Adipocyte (in vitro differentiated cells): ENCODE data around the gene PRKCE.

Source experiments
- DNase-seq: peaks from one replicate; pipeline ENCODE4 v3.0.0-alpha.2; 2015; ENCODE audit warnings: low read depth
- H3K27me3 ChIP-seq: replicated peaks from 2 replicates; pipeline ENCODE4 v1.7.0; 2013; ENCODE audit warnings: mild to moderate bottlenecking, low read length, moderate library complexity; ENCODE audit not compliant: control insufficient read depth, insufficient read depth
- H3K36me3 ChIP-seq: 2 replicates; pipeline ENCODE4 v1.7.0; 2013; ENCODE audit warnings: low read length, mild to moderate bottlenecking, moderate library complexity; ENCODE audit not compliant: control insufficient read depth, insufficient read depth, severe bottlenecking
- H3K4me1 ChIP-seq: 2 replicates; pipeline ENCODE4 v1.7.0; 2013; ENCODE audit warnings: mild to moderate bottlenecking, low read length, moderate library complexity; ENCODE audit not compliant: control insufficient read depth, insufficient read depth
- H3K4me3 ChIP-seq: 2 replicates; pipeline ENCODE4 v1.7.0; 2013; ENCODE audit warnings: mild to moderate bottlenecking, low read length, moderate library complexity
- H3K9ac ChIP-seq: 2 replicates; pipeline ENCODE4 v1.7.0; 2013; ENCODE audit warnings: mild to moderate bottlenecking, low read length, moderate library complexity
- H3K9me3 ChIP-seq: 2 replicates; pipeline ENCODE4 v1.7.0; 2013; ENCODE audit warnings: mild to moderate bottlenecking, low read length, moderate library complexity; ENCODE audit not compliant: control insufficient read depth

The PRKCE gene

DNA sequence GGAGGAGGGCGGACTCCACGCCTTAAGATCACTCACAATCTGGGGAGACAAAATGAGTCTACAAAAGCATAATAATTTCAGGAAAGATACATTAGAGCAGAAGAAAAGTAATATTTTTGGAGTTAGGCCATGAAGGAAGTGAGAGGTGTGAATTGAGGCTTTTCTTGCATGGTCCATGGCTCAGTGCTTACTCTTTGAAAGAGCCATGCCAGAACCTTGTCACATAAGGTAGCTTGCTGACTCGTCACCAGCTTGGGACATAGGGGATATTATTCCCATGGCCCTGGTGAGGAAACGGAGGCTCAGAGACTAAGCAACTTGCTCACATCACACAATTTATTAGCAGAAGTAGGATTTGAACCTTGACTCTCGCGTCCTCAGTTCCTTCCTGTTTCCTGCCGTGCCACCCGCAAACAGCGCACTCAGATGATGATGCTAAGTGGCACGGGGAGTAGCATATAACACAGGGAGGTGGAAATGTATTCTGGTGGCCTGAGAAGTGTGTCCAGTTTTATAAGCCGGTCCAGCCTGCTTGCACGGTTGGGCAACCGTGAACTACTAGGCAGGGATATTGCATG lies 333.5 kb downstream of the PRKCE start:
- Histone ChIP-seq H3K36me3 (peaks cover 31% of the 10 kb centered on the region), H3K9me3 (no peaks in the 10 kb centered on the region), H3K4me1 (no peaks in the 10 kb centered on the region), H3K9ac (no peak overlapping the region), H3K4me3 (no peak overlapping the region), H3K27me3 (no peaks in the 10 kb centered on the region)
- no peak for DNase-seq

GRCh38 chr2:45986509-45986908 lies 335.0 kb downstream of the PRKCE start:
- H3K4me1 ChIP-seq, result peaks cover 3% of the 10 kb centered on the region
- no peaks in the 10 kb centered on the region for H3K27me3 ChIP-seq
- no peak for DNase-seq
- H3K36me3 ChIP-seq, result peaks cover 22% of the 10 kb centered on the region
- H3K4me3 ChIP-seq, result no peak overlapping the region
- H3K9ac ChIP-seq, result no peak overlapping the region
- no peaks in the 10 kb centered on the region for H3K9me3 ChIP-seq

DNA sequence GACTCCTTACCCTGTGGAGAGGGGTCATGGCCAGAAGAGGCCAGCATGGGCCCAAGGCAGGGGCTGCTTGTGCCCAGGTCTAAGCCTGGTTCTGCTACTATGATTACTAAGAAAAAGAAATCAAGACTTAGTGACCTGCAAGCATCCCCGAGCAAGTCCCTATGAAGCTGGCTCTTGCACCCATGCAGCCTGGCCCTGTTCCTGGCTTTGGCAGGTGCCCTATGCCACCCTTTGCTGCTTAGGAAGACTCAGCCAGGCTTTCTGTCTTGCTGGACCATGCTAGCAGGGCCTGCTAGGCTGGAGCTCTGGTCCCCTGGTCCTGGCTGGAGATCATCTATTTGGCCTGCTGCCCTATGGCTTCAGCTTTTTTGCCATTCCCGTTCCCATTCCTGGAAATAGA lies 336.4 kb downstream of the PRKCE start:
- Histone ChIP-seq H3K4me3 (no peak overlapping the region), H3K4me1 (peaks cover 13% of the 10 kb centered on the region), H3K9me3 (no peaks in the 10 kb centered on the region), H3K36me3 (peaks cover 14% of the 10 kb centered on the region), H3K9ac (no peak overlapping the region), H3K27me3 (no peaks in the 10 kb centered on the region)
- no peak for DNase-seq

- DNase-seq, result no peak
- peaks cover 23% of the 10 kb centered on the region for H3K4me1 ChIP-seq
- no peaks in the 10 kb centered on the region for H3K9me3 ChIP-seq
- no peak overlapping the region for H3K4me3 ChIP-seq
- H3K9ac ChIP-seq, result no peak overlapping the region
- peaks cover 14% of the 10 kb centered on the region for H3K36me3 ChIP-seq
- H3K27me3 ChIP-seq, result no peaks in the 10 kb centered on the region
Observed at GRCh38 chr2:45988879-45989278, 337.4 kb downstream of the PRKCE start.

DNA sequence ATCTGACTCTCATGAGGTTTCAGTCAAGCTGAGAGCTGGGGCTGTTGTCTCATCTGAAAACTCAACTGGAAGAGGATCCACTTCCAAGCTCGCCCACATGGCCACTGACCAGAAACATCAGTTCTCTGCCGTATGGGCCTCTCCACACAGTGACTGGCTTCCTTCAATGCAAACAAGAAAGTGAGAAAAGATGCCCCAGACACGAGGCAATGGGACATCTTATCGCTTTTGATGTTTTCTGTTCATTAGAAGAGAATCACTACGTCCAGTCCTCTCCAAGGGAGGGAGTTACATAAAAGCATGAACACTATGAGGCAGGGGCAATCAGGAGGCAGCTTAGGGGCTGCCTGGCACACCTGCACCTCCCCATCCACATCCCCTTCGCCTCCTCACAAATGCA lies 338.7 kb downstream of the PRKCE start:
- H3K4me3 ChIP-seq, result no peak overlapping the region
- H3K9ac ChIP-seq, result no peak overlapping the region
- peaks cover 26% of the 10 kb centered on the region for H3K4me1 ChIP-seq
- H3K36me3 ChIP-seq, result peaks cover 7% of the 10 kb centered on the region
- DNase-seq, result no peak
- H3K27me3 ChIP-seq, result no peaks in the 10 kb centered on the region
- H3K9me3 ChIP-seq, result no peaks in the 10 kb centered on the region

DNA sequence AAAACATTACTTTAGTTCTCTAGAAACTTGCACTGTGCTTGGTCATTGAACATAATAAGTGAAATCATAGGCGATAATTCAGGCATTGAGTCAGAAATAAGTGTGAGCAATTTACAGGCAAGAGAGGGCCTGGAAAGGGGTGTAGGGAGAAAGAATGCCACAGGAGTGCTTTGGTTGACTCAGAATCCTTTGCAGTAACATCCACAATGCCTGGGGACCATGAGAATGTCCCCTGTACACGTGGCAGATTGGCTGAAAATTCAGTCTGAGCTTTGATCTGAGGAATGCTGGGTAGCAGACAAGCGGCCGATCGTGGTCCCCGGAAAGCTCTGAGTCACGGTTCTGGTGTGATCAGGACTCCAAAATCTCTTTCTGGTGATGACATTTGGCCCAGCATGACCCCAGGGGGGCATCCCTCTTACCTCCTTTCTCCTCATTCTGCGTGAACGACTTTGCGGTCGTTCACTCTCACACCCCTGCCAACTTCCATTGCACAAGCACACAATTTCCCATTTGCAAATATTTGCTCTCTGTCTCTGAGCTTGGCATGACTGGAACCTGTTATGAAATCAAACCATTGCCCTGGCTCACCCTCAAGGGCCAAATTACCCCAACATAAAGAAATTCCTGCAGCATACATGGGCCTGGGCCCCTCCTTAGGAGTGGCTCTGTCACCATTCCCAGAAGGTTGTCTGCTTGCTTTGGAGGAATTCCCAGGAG lies 340.7 kb downstream of the PRKCE start:
- peak; percentile 79 for DNase-seq
- Histone ChIP-seq H3K4me3 (no peak overlapping the region), H3K36me3 (peaks cover 5% of the 10 kb centered on the region), H3K4me1 (peaks cover 26% of the 10 kb centered on the region), H3K9me3 (no peaks in the 10 kb centered on the region), H3K27me3 (no peaks in the 10 kb centered on the region), H3K9ac (peak overlapping the region; percentile 55)

DNA sequence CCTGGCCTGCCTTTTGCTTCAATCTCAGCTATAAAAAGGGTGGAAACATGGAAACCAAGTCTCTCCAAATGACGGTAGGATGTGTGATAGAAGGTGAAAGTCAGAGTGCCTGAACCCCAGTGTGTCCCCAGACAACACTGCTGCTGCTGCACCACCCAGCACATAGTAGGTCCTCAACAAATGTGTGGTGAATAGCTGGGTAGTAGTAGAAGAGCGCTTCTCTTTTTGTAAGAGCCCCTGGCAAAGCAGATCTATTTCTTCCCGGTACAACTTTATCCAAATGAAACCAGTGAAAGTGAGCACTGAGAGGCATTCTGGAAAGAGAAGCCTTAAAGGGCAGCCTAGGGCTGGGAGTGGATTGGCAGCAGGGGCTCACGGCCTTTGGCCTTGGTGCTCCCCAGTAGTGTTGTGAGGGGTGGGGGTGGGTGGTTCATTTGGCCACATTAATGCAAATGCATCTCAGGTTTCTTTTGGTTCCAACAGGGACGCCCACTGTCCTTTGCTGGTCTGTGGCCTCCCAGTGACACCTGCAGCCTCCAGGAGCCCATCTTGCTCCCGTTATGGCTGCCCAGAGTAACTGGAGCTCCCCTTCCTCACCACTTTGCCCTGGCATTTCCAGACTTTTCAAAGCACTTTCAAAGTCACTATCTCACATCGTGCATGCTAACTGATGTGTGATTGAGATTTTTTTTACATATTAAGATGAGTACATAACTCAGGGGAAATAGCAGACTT lies 341.4 kb downstream of the PRKCE start:
- DNase-seq, result no peak
- Histone ChIP-seq H3K4me1 (peaks cover 26% of the 10 kb centered on the region), H3K36me3 (peaks cover 5% of the 10 kb centered on the region), H3K9ac (peak overlapping the region; percentile 55), H3K9me3 (no peaks in the 10 kb centered on the region), H3K4me3 (no peak overlapping the region), H3K27me3 (no peaks in the 10 kb centered on the region)

DNA sequence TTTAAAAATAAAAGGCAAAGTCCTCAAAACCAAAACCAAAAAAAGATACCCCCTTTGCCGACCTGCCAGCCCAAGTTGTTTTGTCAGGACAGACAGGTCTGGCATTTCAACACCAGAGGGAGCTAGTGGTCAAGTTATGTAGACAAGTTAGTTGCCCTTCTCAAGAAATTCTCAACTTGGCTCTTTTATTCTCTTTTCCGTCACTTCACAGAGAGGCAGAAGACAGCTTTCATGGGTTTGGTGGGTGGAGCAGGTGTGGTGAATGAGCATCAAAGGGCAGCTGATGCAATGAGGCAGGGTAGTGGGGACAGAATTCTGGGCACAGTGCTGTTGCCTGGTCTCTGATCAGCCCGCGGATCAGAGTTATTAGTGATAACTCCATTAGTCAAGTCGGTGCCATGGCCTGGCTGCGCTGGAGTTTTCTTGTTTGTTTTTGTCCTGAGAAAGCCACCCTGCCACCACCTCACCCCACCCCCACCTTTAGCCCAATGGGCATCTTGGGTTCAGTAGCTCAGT lies 342.1 kb downstream of the PRKCE start:
- Histone ChIP-seq H3K4me1 (peaks cover 26% of the 10 kb centered on the region), H3K9me3 (no peaks in the 10 kb centered on the region), H3K4me3 (no peak overlapping the region), H3K36me3 (peaks cover 5% of the 10 kb centered on the region), H3K9ac (peak overlapping the region; percentile 55), H3K27me3 (no peaks in the 10 kb centered on the region)
- peak; percentile 93 for DNase-seq

- peak overlapping the region; percentile 55 for H3K9ac ChIP-seq
- H3K27me3 ChIP-seq, result no peaks in the 10 kb centered on the region
- DNase-seq, result no peak
Observed at GRCh38 chr2:45994060-45994459, 342.6 kb downstream of the PRKCE start.

GRCh38 chr2:46000660-46001059 lies 349.2 kb downstream of the PRKCE start:
- H3K4me3 ChIP-seq, result no peak overlapping the region
- no peak for DNase-seq

More at GRCh38 chr2:45994060-45994459, 342.6 kb downstream of the PRKCE start:
- Histone ChIP-seq H3K9me3 (no peaks in the 10 kb centered on the region), H3K36me3 (peaks cover 5% of the 10 kb centered on the region), H3K4me3 (no peak overlapping the region), H3K4me1 (peaks cover 26% of the 10 kb centered on the region)

GRCh38 chr2:46001290-46001689 lies 349.8 kb downstream of the PRKCE start:
- peak; percentile 10 for DNase-seq
- peaks cover 20% of the 10 kb centered on the region for H3K4me1 ChIP-seq
- peaks cover 19% of the 10 kb centered on the region for H3K36me3 ChIP-seq
- no peaks in the 10 kb centered on the region for H3K27me3 ChIP-seq
- peak overlapping the region; percentile 1 for H3K9ac ChIP-seq
- no peaks in the 10 kb centered on the region for H3K9me3 ChIP-seq
- H3K4me3 ChIP-seq, result no peak overlapping the region

More at GRCh38 chr2:46000660-46001059, 349.2 kb downstream of the PRKCE start:
- Histone ChIP-seq H3K9me3 (no peaks in the 10 kb centered on the region), H3K27me3 (no peaks in the 10 kb centered on the region), H3K36me3 (peaks cover 17% of the 10 kb centered on the region), H3K9ac (no peak overlapping the region), H3K4me1 (peaks cover 20% of the 10 kb centered on the region)
